ENCODE data around the gene NOVA2.

NOVA2 gene

GRCh38 chr19:45934551-45935230, 39.0 kb downstream of the NOVA2 start:
- H3K4me3 ChIP-seq, result no peak overlapping the region

GRCh38 chr19:45933759-45934158, 39.9 kb downstream of the NOVA2 start:
- Histone ChIP-seq H3K4me3 (no peak overlapping the region), H3K27ac (no peak overlapping the region)

More at GRCh38 chr19:45934551-45935230, 39.0 kb downstream of the NOVA2 start:
- no peak overlapping the region for H3K27ac ChIP-seq

GRCh38 chr19:45931055-45931454, 42.6 kb downstream of the NOVA2 start:
- Histone ChIP-seq H3K27ac (no peak overlapping the region), H3K4me3 (no peak overlapping the region)

- H3K4me3 ChIP-seq, result no peak overlapping the region
- no peak overlapping the region for H3K27ac ChIP-seq
Observed at GRCh38 chr19:45929247-45929646, 44.4 kb downstream of the NOVA2 start.

- Histone ChIP-seq H3K27ac (no peak overlapping the region), H3K4me3 (no peak overlapping the region)
Observed at GRCh38 chr19:45927565-45928261, 46.0 kb downstream of the NOVA2 start.

GRCh38 chr19:45924891-45925447, 48.7 kb downstream of the NOVA2 start:
- Histone ChIP-seq H3K27ac (no peak overlapping the region), H3K4me3 (no peak overlapping the region)

- no peak overlapping the region for H3K4me3 ChIP-seq
- H3K27ac ChIP-seq, result no peak overlapping the region
Observed at GRCh38 chr19:45922281-45922680, 51.4 kb downstream of the NOVA2 start.

GRCh38 chr19:45920458-45920857, 53.2 kb downstream of the NOVA2 start:
- no peak overlapping the region for H3K27ac ChIP-seq
- no peak overlapping the region for H3K4me3 ChIP-seq

- Histone ChIP-seq H3K27ac (no peak overlapping the region), H3K4me3 (no peak overlapping the region)
Observed at GRCh38 chr19:45919678-45920077, 54.0 kb downstream of the NOVA2 start.

- no peak overlapping the region for H3K4me3 ChIP-seq
- no peak overlapping the region for H3K27ac ChIP-seq
Observed at GRCh38 chr19:45918721-45919120, 54.9 kb downstream of the NOVA2 start.

- Histone ChIP-seq H3K27ac (no peak overlapping the region), H3K4me3 (no peak overlapping the region)
Observed at GRCh38 chr19:45917421-45918091, 56.1 kb downstream of the NOVA2 start.

- no peak within 1 kb of the TSS for H3K4me3 ChIP-seq
- H3K27ac ChIP-seq, result no peak within 1 kb of the TSS
Observed at GRCh38 chr19:45913874-45914830, 59.5 kb downstream of the NOVA2 start, which contains the start of gene NANOS2. Gene NANOS2 (minus strand): TSS chr19:45914778. CDS start chr19:45914693, 85 bp downstream.

GRCh38 chr19:45911291-45911690, 62.4 kb downstream of the NOVA2 start:
- Histone ChIP-seq H3K27ac (no peak overlapping the region), H3K4me3 (no peak overlapping the region)

- Histone ChIP-seq H3K4me3 (no peak overlapping the region), H3K27ac (no peak overlapping the region)
Observed at GRCh38 chr19:45908956-45909355, 64.7 kb downstream of the NOVA2 start.

GRCh38 chr19:45906221-45906620, 67.4 kb downstream of the NOVA2 start:
- no peak overlapping the region for H3K4me3 ChIP-seq

GRCh38 chr19:45905011-45905410, 68.7 kb downstream of the NOVA2 start:
- Histone ChIP-seq H3K4me3 (no peak overlapping the region), H3K27ac (no peak overlapping the region)

More at GRCh38 chr19:45906221-45906620, 67.4 kb downstream of the NOVA2 start:
- H3K27ac ChIP-seq, result no peak overlapping the region

- Histone ChIP-seq H3K27ac (peak overlapping the region in 20 of 21 experiments; percentile 40 to 90 (median 74)), H3K4me3 (peak overlapping the region; percentile 57 to 83 (median 67))
Observed at GRCh38 chr19:45902651-45903625, 70.7 kb downstream of the NOVA2 start.

Measured in skin epidermis (tissue), 12 donors.